Keratinocyte (primary cell): ENCODE data around the gene ATP8A1. TPM values are rescaled to one million over a fixed set of nuclear protein-coding genes. Genes with fewer than 3 reads are reported as not detected.

ENCODE experiments used
- DNase-seq: peaks from one replicate; pipeline ENCODE4 v3.0.0-alpha.2; 2011; ENCODE audit warnings: low read depth, missing footprints, low spot score
- FAIRE-seq: peaks from 2 replicates; lab custom pipeline; 2011; peaks lifted over from hg19 to GRCh38; lab: Jason Lieb, UNC
- H2AFZ ChIP-seq: 2 replicates; pipeline ENCODE4 v1.6.0; 2012; ENCODE audit warnings: low read length, control low read depth, inconsistent platforms; ENCODE audit not compliant: control insufficient read depth
- H3K27ac ChIP-seq: 2 replicates; pipeline ENCODE4 v1.5.1; 2011; ENCODE audit warnings: low read length; ENCODE audit not compliant: control insufficient read depth, insufficient read depth
- H3K27me3 ChIP-seq: 3 replicates; pipeline ENCODE4 v1.6.0; 2011; ENCODE audit warnings: low read length; ENCODE audit not compliant: control insufficient read depth, insufficient read depth; ENCODE audit errors: extremely low read depth
- H3K36me3 ChIP-seq, 2 experiments: 2 replicates in 1 of 2; 3 replicates in 1 of 2; pipeline ENCODE4 v1.5.1; 2011; ENCODE audit warnings: low read length in 2 of 2, mild to moderate bottlenecking in 1 of 2; ENCODE audit not compliant: control insufficient read depth in 2 of 2, insufficient read depth in 2 of 2; ENCODE audit errors: extremely low read depth in 1 of 2
- H3K4me1 ChIP-seq: 3 replicates; pipeline ENCODE4 v1.5.1; 2011; ENCODE audit warnings: low read length; ENCODE audit not compliant: control insufficient read depth, insufficient read depth; ENCODE audit errors: extremely low read depth
- H3K4me2 ChIP-seq: 3 replicates; pipeline ENCODE4 v1.6.0; 2011; ENCODE audit warnings: low read depth, low read length; ENCODE audit not compliant: control insufficient read depth, insufficient read depth; ENCODE audit errors: extremely low read depth
- H3K4me3 ChIP-seq, 3 experiments: fragments of 200-600 bp in 1 of 3; sonication (generic) in 1 of 3; 2 replicates in 2 of 3; 3 replicates in 1 of 3; pipeline ENCODE4 v1.5.1; 2011 to 2016; ENCODE audit warnings: low read length in 3 of 3, mild to moderate bottlenecking in 3 of 3, control low read depth in 2 of 3, inconsistent platforms in 1 of 3, low read depth in 1 of 3, mixed read lengths in 1 of 3, mixed run types in 1 of 3, moderate library complexity in 1 of 3; ENCODE audit not compliant: control insufficient read depth in 2 of 3, insufficient read depth in 2 of 3; ENCODE audit errors: extremely low read depth in 1 of 3
- H3K79me2 ChIP-seq: 2 replicates; pipeline ENCODE4 v1.6.0; 2012; ENCODE audit warnings: low read length; ENCODE audit not compliant: control insufficient read depth, insufficient read depth
- H3K9ac ChIP-seq: 3 replicates; pipeline ENCODE4 v1.6.0; 2011; ENCODE audit warnings: low read length; ENCODE audit not compliant: control insufficient read depth, insufficient read depth; ENCODE audit errors: extremely low read depth
- H3K9me1 ChIP-seq: 3 replicates; pipeline ENCODE4 v1.6.0; 2011; ENCODE audit warnings: low read length; ENCODE audit not compliant: control insufficient read depth, insufficient read depth; ENCODE audit errors: extremely low read depth
- H3K9me3 ChIP-seq: 2 replicates; pipeline ENCODE4 v1.5.1; 2012; ENCODE audit warnings: low read depth, low read length; ENCODE audit not compliant: control insufficient read depth
- H4K20me1 ChIP-seq: 3 replicates; pipeline ENCODE4 v1.6.0; 2011; ENCODE audit warnings: low read length; ENCODE audit not compliant: control insufficient read depth, insufficient read depth; ENCODE audit errors: extremely low read depth
- EZH2 ChIP-seq: IDR thresholded peaks from one replicate; pipeline ENCODE4 v1.6.1; 2012; ENCODE audit warnings: inconsistent platforms, mild to moderate bottlenecking, low read length, moderate library complexity
- dilution Hi-C: fragments of 300-500 bp; cut with MboI; formaldehyde crosslinking; loops from one replicate; pipeline ENCODE4 v1.7.0; 2020; ENCODE audit warnings: low sequenced_read_pairs; ENCODE audit not compliant: extremely low pct_ligation_motif_present
- polyA plus RNA-seq, 5 experiments: library from polyadenylated mRNA; depleted of rRNA in 3 of 5; stranded (reverse) in 3 of 5; stranded (forward) in 1 of 5; unstranded in 1 of 5; fragments of >200 nt; gene quantifications; 1 replicate in 1 of 5; 2 replicates in 3 of 5; 3 replicates in 1 of 5; pipeline versions ENCODE4 v1.2.1 to v1.2.3, GENCODE V29; 2011 to 2012; ENCODE audit warnings: missing spikeins in 2 of 5, low read depth in 1 of 5, low replicate concordance in 1 of 5
- TF ChIP-seq, protein P1 (sequence below), 3 experiments: IDR thresholded peaks in 1 of 3; conservative IDR thresholded peaks in 1 of 3; optimal IDR thresholded peaks in 1 of 3; 2 replicates in 2 of 3; 3 replicates in 1 of 3; pipeline versions ENCODE3 to v1.5.1; 2011; ENCODE audit warnings: low read length in 3 of 3, mild to moderate bottlenecking in 3 of 3, moderate library complexity in 2 of 3, control low read depth in 1 of 3, inconsistent platforms in 1 of 3; ENCODE audit not compliant: insufficient read depth in 2 of 3; ENCODE audit errors: extremely low read depth in 1 of 3

The ATP8A1 gene
- polyA plus RNA-seq, 1 donor (not counting 4 experiments of a cell fraction or from before 2014, with no cell fraction given) = 0.20 TPM

DNA sequence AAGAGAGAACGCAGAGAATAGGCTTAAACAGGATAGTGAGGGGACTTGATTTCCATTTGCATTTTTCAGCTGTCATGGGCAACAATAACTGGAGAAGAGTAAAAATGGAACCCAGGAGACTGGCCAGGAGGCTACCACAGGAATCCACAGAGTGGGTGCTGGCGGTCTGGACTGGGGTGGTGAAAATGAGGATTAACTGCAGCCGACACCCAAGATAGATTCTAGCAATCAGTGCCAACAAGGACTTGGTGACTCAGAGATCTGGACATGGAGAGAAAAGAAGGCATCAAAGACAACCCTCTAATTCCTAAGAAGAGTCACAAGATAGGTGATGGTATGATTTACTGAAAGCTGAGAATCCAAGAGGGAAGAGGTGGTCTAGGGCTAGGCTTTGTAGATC lies 102.8 kb downstream of the ATP8A1 start:
- Histone ChIP-seq H3K79me2 (no peaks in the 10 kb centered on the region), H2AFZ (no peak overlapping the region), H3K4me1 (no peaks in the 10 kb centered on the region), H3K4me2 (no peak overlapping the region), H3K9me1 (no peaks in the 10 kb centered on the region), H3K27me3 (no peaks in the 10 kb centered on the region), H3K9me3 (no peaks in the 10 kb centered on the region), H3K27ac (no peak overlapping the region), H3K4me3 (no peak overlapping the region), H3K9ac (no peak overlapping the region), H3K36me3 (no peaks in the 10 kb centered on the region), H4K20me1 (no peaks in the 10 kb centered on the region)
- no peak for DNase-seq
- dilution Hi-C loops = no loop called here
- FAIRE-seq = no peak
- no peak for TF ChIP-seq EZH2
- TF ChIP-seq, protein P1, sequence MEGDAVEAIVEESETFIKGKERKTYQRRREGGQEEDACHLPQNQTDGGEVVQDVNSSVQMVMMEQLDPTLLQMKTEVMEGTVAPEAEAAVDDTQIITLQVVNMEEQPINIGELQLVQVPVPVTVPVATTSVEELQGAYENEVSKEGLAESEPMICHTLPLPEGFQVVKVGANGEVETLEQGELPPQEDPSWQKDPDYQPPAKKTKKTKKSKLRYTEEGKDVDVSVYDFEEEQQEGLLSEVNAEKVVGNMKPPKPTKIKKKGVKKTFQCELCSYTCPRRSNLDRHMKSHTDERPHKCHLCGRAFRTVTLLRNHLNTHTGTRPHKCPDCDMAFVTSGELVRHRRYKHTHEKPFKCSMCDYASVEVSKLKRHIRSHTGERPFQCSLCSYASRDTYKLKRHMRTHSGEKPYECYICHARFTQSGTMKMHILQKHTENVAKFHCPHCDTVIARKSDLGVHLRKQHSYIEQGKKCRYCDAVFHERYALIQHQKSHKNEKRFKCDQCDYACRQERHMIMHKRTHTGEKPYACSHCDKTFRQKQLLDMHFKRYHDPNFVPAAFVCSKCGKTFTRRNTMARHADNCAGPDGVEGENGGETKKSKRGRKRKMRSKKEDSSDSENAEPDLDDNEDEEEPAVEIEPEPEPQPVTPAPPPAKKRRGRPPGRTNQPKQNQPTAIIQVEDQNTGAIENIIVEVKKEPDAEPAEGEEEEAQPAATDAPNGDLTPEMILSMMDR (optimal IDR thresholded peaks at IDR 0.05 in 1 of 3, IDR thresholded peaks at IDR 0.05 in 1 of 3, conservative IDR thresholded peaks at IDR 0.05 in 1 of 3; ENCODE audit: extremely low read depth in 1 of 3, insufficient read depth in 2 of 3, low read length in 3 of 3) = no peak

DNA sequence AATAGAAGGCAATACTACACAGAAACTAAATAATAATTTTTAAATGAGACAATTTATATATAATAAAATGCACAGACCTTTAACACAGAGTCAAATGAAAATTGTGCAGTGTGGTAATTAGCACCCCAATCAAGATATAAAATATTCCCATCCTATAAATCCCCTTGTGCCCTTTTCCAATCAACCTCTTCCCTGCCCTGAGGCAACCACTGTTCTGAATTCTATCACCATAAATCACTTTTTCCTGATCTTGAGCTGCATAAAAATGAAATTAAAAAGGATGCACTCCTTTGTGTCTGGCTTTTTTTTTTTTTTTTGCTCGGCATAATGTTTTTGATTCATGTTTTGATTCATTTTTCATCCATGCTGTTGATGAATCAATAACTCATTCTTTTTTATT lies 107.0 kb downstream of the ATP8A1 start:
- H3K9me3 ChIP-seq = no peaks in the 10 kb centered on the region
- H3K4me3 ChIP-seq = no peak overlapping the region
- H3K9me1 ChIP-seq = no peaks in the 10 kb centered on the region
- H2AFZ ChIP-seq = no peak overlapping the region
- no peaks in the 10 kb centered on the region for H3K27me3 ChIP-seq
- no peaks in the 10 kb centered on the region for H3K4me1 ChIP-seq
- FAIRE-seq = no peak
- no peak for TF ChIP-seq EZH2
- TF ChIP-seq, protein P1 (optimal IDR thresholded peaks at IDR 0.05 in 1 of 3, IDR thresholded peaks at IDR 0.05 in 1 of 3, conservative IDR thresholded peaks at IDR 0.05 in 1 of 3; ENCODE audit: extremely low read depth in 1 of 3, insufficient read depth in 2 of 3, low read length in 3 of 3) = no peak
- dilution Hi-C loops = no loop called here
- no peak overlapping the region for H3K4me2 ChIP-seq
- H3K79me2 ChIP-seq = no peaks in the 10 kb centered on the region
- no peaks in the 10 kb centered on the region for H4K20me1 ChIP-seq
- no peak overlapping the region for H3K9ac ChIP-seq
- no peak overlapping the region for H3K27ac ChIP-seq
- H3K36me3 ChIP-seq = no peaks in the 10 kb centered on the region
- DNase-seq = no peak
